Stimulated activated CD4-positive, alpha-beta T cell treated with anti-CD3 and anti-CD28 coated beads, Interleukin-4, amount 100 ng/mL, for 1 hour (primary cell): ENCODE data around the gene NSG2.
"Not testable (repeated sequence)": the region's sequence is repeated elsewhere in the genome, so short reads cannot be mapped to it uniquely, and the experiment has no call there.

ENCODE experiments used
- DNase-seq: peaks from one replicate; pipeline ENCODE4 v3.0.0-alpha.2; 2020

Gene NSG2

DNA sequence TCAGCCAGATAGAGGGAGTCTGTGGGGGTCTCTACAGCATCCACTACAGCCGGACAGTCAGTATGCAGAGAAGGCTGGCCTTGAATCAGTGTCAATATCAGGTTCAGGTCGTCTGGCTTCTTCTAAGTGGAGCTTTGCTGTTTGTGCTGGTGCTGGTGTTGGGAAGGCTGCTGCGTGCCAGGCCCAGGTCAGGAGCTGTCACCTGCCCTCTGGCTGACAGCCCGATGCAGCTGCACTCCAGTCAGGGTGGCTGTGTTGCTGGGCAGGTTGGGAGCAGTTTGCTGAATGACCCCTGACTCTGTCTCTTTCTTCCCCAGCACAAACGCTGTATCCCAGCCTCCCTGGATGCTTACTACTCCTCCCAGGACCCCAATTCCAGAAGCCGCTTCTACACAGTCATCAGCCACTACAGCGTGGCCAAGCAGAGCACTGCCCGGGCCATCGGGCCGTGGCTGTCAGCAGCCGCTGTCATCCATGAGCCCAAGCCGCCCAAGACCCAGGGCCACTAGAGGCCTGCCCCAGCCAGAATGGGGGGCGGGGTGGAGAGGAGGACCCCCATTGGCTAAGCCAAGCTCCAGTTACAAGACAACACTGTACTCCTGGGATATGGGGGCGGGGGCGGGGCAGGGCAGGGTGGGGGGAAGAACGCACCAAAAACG is 61.6 kb downstream of the NSG2 start:
- DNase-seq, result no peak

DNA sequence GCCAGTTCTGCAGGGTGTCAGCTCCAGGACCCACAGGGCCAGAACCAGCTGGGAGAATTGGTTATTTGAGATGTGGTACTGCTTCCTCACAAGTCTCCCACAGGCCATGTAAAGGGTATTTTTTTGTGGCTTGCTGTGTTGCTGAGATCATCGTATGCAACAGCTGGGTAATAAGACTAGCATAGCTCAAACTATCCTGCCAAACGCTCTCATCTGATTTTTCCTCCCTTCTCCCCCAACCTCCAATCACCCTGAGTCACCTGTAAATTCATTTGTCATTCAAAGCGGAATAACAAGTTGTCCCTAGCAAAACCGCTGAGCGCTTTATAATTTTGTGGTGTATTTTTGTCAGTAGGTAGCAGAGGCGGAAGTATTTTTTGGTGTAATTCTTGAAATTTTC is 63.2 kb downstream of the NSG2 start:
- DNase-seq, result no peak

DNA sequence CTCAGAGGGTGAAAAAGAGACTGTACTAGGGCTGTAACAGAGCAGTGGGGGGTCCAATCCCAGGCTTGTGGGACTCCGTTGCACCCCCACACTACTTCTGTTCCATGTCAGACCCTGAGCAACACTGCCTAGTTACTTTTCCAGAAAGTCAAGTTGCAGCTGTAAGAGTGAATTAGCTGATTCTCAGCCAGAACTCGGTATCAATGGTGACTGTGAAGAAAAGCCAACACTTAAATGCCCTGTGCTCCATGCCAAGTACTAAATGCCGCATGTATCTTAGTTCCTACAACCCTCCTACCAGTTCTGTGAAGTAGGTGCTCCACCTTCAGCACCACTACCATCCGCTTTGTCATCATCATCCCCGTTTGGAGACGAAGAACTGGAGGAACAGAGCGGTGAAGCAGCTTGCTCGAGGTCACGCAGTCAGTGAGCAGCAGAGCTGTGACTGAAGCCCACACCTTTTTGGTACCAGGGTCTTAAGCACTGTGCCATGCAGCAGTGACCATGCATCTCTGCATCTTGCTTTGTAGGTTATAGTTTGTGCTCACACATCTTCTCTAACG is 64.3 kb downstream of the NSG2 start:
- DNase-seq, result no peak

DNA sequence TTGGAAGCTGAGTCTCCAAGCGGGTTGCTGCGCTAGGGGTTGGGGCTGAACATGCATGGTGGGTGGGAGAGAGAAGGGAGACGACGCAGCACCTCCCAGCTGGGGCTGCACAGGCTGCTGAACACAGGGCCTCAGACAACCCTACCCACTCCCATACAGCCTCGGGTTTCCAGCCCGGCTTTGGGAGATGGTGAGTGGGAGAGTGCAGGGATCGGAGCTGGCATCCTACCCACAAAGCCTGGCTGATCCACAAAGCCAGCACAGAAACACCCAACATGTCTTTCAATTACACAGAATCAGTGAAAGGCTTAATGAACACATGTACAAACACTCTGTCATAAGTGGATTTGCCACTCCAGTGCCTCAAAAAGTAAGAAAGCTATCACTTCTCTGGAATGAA is 64.8 kb downstream of the NSG2 start:
- DNase-seq, result no peak

DNA sequence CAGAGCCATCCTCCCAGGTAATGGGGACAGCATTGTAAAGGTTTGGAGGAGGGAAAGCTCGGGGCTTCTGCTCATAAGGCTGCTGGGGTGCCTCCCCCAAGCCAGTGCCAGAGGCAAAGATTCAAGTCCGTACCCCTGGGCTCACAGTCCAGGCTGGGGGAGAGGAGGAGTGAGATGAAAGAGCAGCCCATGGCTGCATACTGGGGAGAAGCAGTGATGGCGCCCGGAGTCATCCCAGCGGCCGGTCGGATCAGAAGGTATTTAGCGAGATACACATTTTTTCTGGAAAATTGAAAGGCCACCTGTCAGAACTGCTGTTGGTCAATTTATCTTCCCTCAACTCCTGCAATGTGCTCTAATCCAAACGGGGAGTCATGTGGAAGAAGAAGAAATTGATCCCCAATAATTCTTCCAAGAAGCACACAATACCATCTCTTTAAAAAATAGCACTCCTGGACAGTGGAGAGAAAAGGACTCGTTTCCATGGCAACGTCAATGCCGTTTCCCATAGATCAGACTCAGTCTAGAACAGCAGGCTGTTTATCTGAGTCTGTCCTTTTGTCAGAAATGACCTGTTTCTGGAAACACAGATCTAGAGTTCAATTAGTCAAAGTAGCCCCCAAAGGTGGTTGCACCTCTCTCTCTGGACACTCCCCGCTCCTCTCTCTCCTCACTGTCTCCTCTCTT is 65.9 kb downstream of the NSG2 start:
- no peak for DNase-seq

DNA sequence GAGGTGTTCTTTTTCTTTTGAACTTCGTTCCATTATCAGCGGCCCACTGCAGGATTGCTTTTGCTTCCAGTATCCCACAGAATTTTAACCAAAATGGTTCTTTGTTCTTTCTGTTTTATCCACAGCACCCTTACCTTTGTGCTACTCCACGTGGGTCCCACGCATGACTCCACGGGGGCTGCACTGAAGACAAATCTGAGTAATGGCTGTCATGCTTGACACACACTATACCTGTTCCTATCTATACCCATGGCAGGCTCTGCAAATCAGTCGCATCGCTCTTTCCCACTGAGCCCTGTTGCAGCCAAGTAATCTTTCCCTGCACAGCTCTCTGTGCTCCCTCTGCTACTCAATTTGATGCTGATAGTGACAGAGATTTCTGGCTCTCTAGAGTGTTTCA is 69.7 kb downstream of the NSG2 start:
- DNase-seq, result no peak

DNA sequence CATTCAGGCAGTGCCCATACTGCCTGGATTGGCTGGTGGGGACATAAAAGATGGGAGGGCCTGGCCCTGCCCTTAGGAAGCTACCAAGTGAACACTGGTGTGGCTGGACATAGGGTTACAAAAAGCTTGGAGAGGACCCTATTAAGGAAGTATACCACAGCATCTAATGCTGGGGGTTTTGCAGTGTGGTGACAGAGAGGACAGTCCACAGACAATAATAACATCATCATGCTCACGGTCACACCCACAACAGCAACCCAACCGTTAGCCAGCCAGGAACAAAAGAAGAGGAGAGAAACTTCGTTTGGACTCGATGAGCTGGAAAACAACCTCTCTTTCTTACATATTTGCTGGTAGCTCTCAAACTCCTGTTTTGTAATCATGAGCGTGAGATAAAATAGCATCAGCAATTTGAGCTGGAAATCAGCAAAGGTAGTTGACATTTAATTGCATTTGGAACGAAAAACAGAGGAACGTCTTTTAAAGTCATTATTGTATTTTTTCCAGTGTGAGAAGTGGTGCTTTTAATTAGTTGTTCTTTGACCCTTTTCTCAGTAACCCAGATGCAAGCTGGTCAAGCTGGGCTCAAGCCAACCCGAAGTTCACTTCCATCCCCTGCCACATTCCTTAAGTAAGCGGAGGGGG is 73.4 kb downstream of the NSG2 start:
- DNase-seq, result no peak

DNA sequence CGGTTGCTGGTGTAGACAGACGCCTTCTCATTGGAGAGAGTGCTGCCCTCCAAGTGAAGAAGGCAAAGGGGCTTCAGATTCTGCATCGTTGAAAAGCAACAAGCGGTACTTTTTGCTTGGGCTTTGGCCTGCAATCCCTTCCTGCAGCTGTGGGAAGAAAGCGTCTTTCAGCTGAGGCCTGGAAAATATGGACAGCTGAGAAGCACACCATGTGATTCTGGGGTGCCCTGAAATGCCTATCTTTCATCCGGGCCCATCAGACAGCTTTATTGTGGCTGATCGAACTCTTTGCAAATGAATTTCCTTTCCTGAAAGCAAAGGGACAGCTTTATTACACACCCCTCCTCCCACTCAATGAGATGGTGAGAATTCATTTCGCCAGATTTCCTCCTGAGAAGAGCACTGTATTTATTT is 74.0 kb downstream of the NSG2 start:
- no peak for DNase-seq

DNA sequence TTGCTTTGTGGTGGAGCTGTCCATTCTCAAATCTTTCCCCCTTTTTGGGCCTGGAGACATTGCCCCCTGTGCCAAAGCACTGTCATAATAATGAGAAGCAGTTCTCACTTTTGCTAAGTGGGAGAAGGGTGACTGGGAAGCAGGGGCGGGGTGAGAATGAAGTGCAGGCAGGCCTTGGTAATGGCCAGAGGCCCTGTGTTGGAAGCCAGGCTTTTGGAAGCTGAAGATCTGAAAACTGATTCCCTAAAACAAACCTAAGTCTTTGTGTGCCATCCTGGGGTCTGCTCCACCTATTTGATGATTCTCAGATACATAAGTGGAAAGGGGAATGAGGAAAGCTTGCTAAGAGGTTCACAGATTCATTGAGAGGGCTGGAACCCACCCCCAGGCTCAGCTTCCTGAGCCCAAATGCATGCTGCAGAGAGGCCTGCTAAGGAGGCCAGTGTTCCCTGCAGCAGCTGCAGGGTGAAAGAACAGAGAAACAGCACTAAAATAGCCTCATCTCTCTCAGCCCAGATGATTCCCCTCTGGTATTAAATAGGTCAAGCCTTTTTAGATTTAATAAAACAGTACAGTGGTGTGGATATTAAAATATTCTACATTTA is 75.0 kb downstream of the NSG2 start:
- DNase-seq, result no peak

DNA sequence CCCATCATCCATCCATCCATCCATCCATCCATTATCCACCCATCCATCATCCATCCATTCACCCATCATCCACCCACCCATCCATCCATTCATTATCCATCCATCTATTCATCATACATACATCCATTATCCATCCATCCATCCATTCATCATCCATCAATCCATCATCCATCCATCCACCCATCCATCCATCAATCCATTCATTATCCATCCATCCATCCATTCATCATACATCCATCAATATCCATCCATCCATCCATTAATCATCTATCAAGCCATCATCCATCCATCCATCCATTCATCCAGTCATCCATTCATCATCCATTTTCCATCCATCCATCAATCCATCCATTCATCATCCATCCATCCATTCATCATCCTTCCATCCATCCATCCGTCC is 89.0 kb downstream of the NSG2 start:
- DNase-seq, result no peak

DNA sequence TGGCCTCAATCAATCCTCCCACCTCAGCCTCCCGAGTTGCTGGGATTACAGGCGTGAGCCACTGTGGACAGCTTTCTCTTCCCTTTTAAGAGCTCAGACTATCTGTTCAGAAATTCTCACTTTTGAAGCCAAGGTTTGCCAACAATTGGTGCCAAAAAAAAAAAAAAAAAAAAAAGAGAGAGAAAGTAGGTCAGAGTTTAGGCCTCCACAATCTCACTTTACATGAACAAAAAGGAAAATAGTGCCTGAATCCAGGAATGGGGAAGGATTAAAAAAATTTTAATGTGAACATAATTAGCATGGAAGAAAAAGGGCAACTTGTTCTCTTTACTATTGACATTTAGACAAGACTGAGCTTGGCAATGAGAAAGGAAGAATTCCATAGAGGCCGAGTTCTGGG is 94.1 kb downstream of the NSG2 start:
- DNase-seq, result no peak

DNA sequence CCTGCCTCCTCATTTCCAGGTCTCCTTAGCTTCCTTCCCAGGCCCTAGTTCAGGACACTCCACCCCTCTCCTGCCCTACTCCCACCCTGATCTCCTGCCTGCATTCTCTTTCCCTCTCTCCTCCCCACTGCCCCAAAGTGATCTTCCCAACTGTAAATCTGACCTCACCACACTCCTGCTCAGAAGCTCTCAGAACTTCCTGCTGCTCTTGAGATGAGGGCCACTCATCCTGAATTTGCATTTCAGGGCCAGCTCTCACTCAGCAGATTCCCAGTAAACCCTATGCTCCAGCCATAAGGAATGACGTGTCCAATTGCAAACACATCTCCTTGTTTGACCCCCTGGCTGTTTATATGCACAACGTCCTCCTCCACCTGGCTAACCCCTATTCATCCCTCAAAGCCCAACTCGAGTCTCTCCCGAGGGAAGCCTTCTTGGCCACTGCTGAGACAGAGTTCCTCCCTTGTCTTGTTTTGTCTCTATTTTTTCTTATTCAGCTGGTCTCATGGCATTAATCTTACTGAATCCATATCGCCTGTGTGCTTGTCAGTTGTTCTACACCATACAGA is 95.0 kb downstream of the NSG2 start:
- no peak for DNase-seq

DNA sequence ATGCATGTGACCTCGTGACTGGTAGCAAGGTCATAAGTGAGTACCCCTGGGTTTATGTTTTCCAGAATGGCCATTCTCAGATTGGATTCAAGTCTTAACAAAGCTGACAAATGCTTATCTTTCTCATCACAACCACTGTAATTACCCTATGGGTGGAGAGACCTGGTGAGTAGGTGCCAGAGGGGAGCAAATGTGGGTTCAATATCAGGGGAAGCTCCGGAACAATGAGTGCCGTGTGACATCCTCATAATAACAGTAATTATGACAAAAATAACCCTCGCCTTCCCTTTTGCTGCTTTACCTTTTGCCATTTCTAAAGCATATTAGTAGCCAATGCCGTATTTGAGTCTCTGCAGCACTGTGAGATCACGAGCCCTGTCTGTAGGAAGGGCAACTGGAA is 95.9 kb downstream of the NSG2 start:
- DNase-seq, result no peak

DNA sequence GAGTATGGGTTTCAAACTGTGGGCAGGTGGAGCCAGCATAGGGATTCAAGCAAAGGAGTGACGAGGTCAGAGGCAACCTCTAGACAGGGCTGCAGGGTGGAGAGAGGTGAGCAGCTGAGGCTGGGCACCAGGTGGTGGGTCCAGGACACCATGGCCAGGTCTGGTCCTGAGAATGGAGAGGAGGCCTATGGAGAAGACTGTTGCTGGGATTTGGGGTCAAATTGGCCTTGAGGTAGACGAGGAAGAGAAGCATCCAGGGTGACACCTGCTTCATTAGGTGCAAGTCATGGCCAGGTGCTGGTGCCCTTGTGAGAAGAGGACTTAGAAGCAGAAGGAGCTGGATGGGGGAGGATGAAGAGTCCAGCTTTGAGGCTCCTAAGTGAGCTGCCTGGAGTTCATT is 99.6 kb downstream of the NSG2 start:
- no peak for DNase-seq

DNA sequence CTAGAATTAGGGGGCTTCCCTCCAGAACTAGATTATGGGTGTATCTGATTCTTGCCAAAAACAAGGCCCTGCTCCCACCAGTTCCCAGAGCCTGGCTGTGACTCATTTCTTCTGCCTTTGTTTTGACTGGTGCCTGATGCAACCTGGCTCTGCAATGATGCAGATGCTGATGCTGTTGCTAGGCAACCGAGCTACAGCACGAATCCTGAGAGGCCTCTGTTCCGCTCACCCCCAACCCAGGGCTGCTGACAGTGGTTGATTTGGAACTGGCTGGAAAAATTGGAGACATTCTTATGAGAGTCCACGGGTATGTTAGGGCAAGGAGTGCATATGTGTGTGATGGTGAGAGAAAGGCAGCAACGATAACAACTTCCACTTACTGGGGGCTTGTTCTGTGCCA is 100.3 kb downstream of the NSG2 start:
- DNase-seq, result no peak

DNA sequence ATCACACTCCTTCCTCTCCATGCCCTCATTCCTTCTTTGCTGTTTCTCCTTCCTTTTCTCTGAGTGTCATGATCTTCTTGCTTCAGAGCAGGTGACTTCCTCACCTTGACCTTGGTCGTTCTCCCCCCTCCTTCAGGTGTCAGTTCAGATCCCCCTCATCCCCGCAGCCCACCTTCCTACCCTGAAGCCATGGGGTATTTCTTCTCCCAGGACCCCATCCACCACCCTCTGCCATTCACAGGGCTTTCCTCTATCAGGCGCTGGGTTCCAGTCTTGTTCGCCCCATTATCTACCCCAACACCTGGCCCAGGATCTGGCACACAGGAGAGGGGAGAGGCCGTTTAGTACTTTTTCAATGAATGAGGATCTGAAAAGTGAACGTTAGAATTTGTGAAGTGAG is 101.0 kb downstream of the NSG2 start:
- DNase-seq, result no peak

DNA sequence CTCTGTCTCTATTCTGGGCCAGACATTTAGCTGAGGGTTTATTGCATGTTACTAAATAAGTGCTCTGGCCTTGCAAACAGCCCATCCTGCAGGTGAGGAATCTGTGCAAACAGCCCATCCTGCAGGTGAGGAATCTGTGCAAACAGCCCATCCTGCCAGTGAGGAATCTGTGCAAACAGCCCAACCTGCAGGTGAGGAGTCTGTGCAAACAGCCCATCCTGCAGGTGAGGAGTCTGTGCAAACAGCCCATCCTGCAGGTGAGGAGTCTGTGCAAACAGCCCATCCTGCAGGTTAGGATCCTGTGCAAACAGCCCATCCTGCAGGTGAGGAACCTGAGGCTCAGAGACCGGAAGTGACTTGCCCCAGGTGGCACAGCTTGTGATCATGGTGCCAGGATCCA is 101.5 kb downstream of the NSG2 start:
- not testable (repeated sequence) for DNase-seq

DNA sequence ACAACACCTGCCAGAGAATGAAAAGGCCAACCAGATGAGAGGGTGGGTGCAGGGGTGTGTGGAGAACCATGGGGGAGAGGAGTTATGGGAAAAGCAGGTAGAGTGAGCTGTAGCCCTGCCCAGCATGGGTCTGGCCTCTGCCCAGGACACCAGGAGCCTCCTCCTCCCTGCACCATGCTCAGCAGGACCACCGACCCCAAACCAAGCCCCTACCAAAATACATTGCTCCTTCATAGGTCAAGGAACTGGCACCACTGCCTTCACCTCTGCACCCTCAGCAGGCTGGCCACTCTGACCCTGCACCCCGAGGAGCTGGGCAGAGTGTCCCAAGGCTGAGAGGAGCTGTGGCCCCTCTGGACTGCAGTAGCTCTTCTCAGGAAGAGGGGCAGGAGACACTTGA is 102.0 kb downstream of the NSG2 start:
- no peak for DNase-seq

DNA sequence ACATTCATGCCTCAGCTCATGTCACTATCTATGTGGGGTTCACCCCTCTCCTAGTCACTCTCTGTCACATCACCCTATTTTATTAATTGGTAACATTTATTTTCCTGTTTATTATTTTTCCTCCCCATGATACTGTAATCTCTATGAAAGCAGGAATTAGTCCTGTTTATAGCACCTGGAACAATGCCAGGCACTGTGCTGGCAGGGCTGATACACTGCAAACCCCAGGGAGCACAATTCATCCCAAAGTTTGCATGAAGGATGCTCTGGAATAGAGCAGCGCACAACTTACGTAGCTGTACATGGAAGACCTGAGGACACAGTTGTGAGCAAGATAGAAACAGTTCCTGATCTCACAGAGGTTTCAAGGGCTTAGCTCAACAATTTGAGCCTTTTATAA is 103.2 kb downstream of the NSG2 start:
- DNase-seq, result no peak

DNA sequence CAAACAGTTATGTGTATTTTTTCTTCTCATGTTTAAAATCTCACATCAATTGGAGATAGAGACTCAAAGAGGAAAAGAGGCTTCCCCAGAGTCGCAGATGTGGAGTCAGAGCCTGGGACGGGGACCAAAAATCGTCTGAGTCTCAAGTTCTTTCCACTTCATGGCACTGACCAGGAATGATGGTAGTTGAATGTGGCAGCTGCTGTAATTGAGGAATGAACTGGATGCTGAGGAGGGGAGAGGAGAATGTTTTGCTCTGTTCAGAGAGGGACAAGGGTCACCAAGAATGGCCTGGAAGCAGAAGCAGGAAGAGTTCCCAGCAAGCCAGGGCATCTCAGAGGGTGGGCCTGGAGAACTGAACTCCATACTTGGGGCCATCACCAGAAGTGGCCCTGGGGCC is 103.9 kb downstream of the NSG2 start:
- DNase-seq, result no peak

DNA sequence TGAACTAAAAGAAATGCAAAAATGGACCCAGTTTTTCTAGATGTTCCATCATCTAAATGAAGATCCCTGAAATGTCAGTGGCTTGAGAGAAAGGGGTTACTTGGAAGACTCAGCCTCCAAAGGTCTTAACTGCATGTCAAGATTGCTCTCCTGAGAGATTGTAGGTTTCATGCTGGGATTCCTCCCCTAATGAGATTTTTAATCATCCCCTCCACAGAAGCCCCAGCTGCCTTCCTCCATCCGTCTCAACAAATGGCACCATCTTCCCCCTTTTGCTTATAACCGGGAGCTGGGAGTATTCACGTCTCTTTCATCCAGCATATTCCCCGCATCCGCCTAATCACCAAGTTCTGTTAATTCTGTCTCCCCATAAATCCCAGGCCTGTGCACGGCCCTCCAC is 104.5 kb downstream of the NSG2 start:
- no peak for DNase-seq

DNA sequence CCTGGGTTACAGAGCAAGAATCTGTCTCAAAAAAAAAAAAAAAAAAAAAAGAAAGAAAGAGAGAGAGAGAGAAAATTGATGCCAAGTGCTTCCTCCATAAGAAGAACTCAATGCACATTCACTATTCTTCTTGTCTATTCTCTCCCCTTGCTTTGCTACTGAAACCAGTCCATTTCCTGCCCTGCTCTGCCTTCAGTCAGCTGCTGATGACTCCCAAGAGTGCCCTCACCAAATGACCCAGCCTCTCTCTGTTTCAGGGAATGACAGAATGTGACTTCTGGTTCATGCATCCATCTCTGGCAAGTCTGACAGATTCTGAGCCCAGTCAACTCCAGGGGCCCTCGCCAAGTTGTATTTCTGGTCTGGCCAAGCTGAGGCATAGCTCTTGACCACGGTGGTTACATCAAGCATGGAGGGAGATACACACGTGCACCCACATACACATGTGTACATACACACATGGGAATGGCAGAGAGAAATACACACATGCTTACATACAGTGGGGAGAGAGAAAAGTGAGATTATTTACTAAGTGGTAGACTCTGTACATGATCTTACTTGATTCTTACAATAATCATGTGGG is 106.2 kb downstream of the NSG2 start:
- no peak for DNase-seq

DNA sequence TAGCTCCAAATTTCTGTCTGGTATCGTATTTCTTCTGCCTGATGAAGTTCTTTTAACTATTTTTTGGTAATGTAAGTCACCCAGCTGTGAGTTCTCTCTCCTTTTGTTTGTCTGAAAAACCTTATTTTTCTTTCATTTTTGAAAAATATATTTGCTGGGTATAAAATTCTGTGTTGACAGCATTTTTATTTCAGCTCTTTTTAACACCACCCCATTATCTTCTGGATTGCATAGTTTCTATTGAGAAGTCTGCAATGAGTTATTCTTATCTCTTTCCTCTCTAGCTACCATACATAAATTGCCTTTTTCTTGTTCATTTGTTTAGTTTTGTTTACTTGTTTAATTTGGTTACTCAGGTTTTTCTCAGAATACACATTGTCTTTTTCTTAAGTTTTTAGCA is 109.1 kb downstream of the NSG2 start:
- no peak for DNase-seq
